ENCODE results near the gene PITPNM3. TPM values are rescaled to one million over a fixed set of nuclear protein-coding genes. Genes with fewer than 3 reads are reported as not detected.

PITPNM3 gene
- total RNA-seq, 1 donor from 2014 or later, result 15.6 TPM

DNA sequence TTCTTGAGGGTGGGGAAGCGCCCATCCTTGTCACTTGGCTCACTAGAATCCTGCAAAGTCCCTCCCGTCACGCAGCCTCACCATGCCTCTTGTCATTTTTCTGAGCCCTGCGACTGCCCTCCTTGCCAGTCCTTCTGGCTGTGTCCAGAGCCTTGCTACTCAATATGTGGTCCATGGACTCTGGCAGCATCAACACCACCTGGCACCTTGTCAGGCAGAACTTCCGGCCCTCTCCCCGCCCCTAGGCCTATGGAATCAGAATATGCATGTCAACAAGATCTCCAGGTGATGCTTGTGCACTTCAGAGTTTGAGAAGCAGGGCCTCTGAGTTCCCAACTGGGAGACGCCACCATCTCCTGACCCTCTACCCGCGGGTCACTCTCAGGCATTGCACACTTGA, 100.0 kb downstream of the PITPNM3 start:
- intact Hi-C loops (cut with DNase I), result no loop called here
- no peak overlapping the region for H3K27ac ChIP-seq

GRCh38 chr17:6455321-6455705, 101.0 kb downstream of the PITPNM3 start:
- no peaks in the 10 kb centered on the region for H3K4me1 ChIP-seq
- H3K27ac ChIP-seq, result no peak overlapping the region
- intact Hi-C loops (cut with DNase I), result no loop called here
- ATAC-seq (peak; percentile 6), DNase-seq (peak; percentile 66)
- H3K9me3 ChIP-seq, result no peaks in the 10 kb centered on the region
- no peaks in the 10 kb centered on the region for H3K36me3 ChIP-seq
- TF ChIP-seq, protein P1, sequence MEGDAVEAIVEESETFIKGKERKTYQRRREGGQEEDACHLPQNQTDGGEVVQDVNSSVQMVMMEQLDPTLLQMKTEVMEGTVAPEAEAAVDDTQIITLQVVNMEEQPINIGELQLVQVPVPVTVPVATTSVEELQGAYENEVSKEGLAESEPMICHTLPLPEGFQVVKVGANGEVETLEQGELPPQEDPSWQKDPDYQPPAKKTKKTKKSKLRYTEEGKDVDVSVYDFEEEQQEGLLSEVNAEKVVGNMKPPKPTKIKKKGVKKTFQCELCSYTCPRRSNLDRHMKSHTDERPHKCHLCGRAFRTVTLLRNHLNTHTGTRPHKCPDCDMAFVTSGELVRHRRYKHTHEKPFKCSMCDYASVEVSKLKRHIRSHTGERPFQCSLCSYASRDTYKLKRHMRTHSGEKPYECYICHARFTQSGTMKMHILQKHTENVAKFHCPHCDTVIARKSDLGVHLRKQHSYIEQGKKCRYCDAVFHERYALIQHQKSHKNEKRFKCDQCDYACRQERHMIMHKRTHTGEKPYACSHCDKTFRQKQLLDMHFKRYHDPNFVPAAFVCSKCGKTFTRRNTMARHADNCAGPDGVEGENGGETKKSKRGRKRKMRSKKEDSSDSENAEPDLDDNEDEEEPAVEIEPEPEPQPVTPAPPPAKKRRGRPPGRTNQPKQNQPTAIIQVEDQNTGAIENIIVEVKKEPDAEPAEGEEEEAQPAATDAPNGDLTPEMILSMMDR (IDR thresholded peaks at IDR 0.05), result no peak
- H3K27me3 ChIP-seq, result peaks cover 7% of the 10 kb centered on the region
- H3K4me3 ChIP-seq, result no peak overlapping the region

More for the DNA sequence above, 100.0 kb downstream of the PITPNM3 start:
- TF ChIP-seq, protein P1 (IDR thresholded peaks at IDR 0.05), result no peak
- Histone ChIP-seq H3K36me3 (no peaks in the 10 kb centered on the region), H3K4me3 (no peak overlapping the region), H3K4me1 (no peaks in the 10 kb centered on the region), H3K27me3 (peaks cover 7% of the 10 kb centered on the region), H3K9me3 (no peaks in the 10 kb centered on the region)
- ATAC-seq (no peak), DNase-seq (peak; percentile 44)

- no peaks in the 10 kb centered on the region for H3K4me1 ChIP-seq
- no peaks in the 10 kb centered on the region for H3K9me3 ChIP-seq
- no peak overlapping the region for H3K4me3 ChIP-seq
- no peak for ATAC-seq
- TF ChIP-seq, protein P1 (IDR thresholded peaks at IDR 0.05), result no peak
- intact Hi-C loops (cut with DNase I), result no loop called here
- H3K27me3 ChIP-seq, result peaks cover 7% of the 10 kb centered on the region
- no peaks in the 10 kb centered on the region for H3K36me3 ChIP-seq
- peak; percentile 61 for DNase-seq
- no peak overlapping the region for H3K27ac ChIP-seq
Observed at GRCh38 chr17:6454495-6455320, 101.6 kb downstream of the PITPNM3 start.

GRCh38 chr17:6453279-6454024, 102.9 kb downstream of the PITPNM3 start:
- no peaks in the 10 kb centered on the region for H3K36me3 ChIP-seq
- TF ChIP-seq, protein P1 (IDR thresholded peaks at IDR 0.05), result no peak
- no peak overlapping the region for H3K4me3 ChIP-seq
- H3K4me1 ChIP-seq, result no peaks in the 10 kb centered on the region
- H3K27me3 ChIP-seq, result peaks cover 7% of the 10 kb centered on the region
- no peaks in the 10 kb centered on the region for H3K9me3 ChIP-seq
- intact Hi-C loops (cut with DNase I), result no loop called here
- DNase-seq, result peak; percentile 58
- no peak for ATAC-seq
- H3K27ac ChIP-seq, result no peak overlapping the region

DNA sequence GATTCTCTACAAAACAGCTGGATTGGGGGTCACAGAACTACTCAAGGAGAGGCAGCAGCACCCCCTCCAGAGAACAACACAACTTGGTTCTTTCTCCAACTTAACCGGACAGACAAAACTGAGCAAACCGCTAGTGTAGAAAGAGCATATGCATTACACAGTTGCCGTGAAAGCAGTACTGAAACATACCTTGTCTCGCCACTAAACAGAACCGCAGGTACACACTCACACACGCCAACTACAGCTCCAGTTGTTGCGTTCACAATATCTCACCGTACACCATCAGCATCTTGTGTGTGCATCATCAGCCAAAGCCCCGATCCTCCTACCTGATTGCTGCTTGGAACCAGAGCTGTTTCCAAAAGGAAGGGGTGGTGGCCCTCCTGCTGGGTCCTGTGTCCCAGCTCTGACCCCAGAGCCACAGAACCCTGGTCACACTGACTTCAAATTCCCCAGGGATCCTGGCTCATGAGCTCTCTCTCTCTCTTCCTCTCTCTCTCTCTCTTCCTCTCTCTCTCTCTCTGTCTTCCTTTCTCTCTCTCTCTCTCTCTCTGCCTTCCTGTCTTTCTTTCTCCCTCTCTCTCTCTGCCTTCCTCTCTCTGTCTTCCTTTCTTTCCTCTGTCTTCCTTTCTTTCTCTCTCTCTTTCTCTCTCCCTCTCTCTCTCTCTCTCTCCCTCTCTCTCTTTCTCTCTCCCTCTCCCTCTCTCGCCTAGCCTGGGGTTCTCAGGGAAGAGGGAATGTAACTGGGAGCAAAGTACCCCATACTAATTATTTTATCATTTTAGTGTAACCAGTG, 103.7 kb downstream of the PITPNM3 start:
- H3K4me1 ChIP-seq, result no peaks in the 10 kb centered on the region
- no peak overlapping the region for H3K27ac ChIP-seq
- ATAC-seq (no peak), DNase-seq (peak; percentile 15)
- H3K27me3 ChIP-seq, result peaks cover 7% of the 10 kb centered on the region
- H3K36me3 ChIP-seq, result no peaks in the 10 kb centered on the region
- no peaks in the 10 kb centered on the region for H3K9me3 ChIP-seq
- TF ChIP-seq, protein P1 (IDR thresholded peaks at IDR 0.05), result no peak
- intact Hi-C loops (cut with DNase I), result no loop called here
- H3K4me3 ChIP-seq, result no peak overlapping the region

Data from upper lobe of right lung (tissue), 1 donor.